GM21423 (cell line): Measurements from ENCODE around the gene NPVF.

Experiments used
- ATAC-seq: cut with Tn5 transposase; IDR thresholded peaks from one replicate; pipeline ENCODE4 v1.9.1; 2021; ENCODE audit warnings: mild to moderate bottlenecking, moderate library complexity; ENCODE audit not compliant: unreplicated experiment

NPVF gene

GRCh38 chr7:25235471-25235870 is 7.2 kb upstream of the NPVF start:
- ATAC-seq = no peak

GRCh38 chr7:25234336-25234735 is 6.0 kb upstream of the NPVF start:
- no peak for ATAC-seq

- no peak for ATAC-seq
Observed at GRCh38 chr7:25223206-25223605, 5.1 kb downstream of the NPVF start.

GRCh38 chr7:25222666-25223065 is 5.6 kb downstream of the NPVF start:
- ATAC-seq = no peak

GRCh38 chr7:25221009-25221408 is 7.3 kb downstream of the NPVF start:
- ATAC-seq = no peak

GRCh38 chr7:25218191-25218590 is 10.1 kb downstream of the NPVF start:
- ATAC-seq = no peak

- ATAC-seq = no peak
Observed at GRCh38 chr7:25216837-25217236, 11.4 kb downstream of the NPVF start.

GRCh38 chr7:25215694-25216335 is 12.5 kb downstream of the NPVF start:
- no peak for ATAC-seq

- ATAC-seq = no peak
Observed at GRCh38 chr7:25208525-25209221, 19.6 kb downstream of the NPVF start.

- ATAC-seq = no peak
Observed at GRCh38 chr7:25207887-25208286, 20.4 kb downstream of the NPVF start.

- no peak for ATAC-seq
Observed at GRCh38 chr7:25206765-25207164, 21.5 kb downstream of the NPVF start.

- no peak for ATAC-seq
Observed at GRCh38 chr7:25196132-25196896, 32.0 kb downstream of the NPVF start.

- ATAC-seq = no peak
Observed at GRCh38 chr7:25194036-25194435, 34.2 kb downstream of the NPVF start.

GRCh38 chr7:25192043-25192442 is 36.2 kb downstream of the NPVF start:
- ATAC-seq = no peak

- ATAC-seq = no peak
Observed at GRCh38 chr7:25189197-25189596, 39.1 kb downstream of the NPVF start.

- no peak for ATAC-seq
Observed at GRCh38 chr7:25187932-25188331, 40.4 kb downstream of the NPVF start.

GRCh38 chr7:25186436-25186835 is 41.9 kb downstream of the NPVF start:
- ATAC-seq = no peak

GRCh38 chr7:25181532-25181931 is 46.8 kb downstream of the NPVF start:
- no peak for ATAC-seq

- no peak for ATAC-seq
Observed at GRCh38 chr7:25180946-25181345, 47.3 kb downstream of the NPVF start.

- peak; percentile 28 for ATAC-seq
Observed at GRCh38 chr7:25180592-25180923, 47.7 kb downstream of the NPVF start.

- peak; percentile 97 for ATAC-seq
Observed at GRCh38 chr7:25179771-25180591, 48.3 kb downstream of the NPVF start.
